RWPE1 (cell line): Measurements from ENCODE around the gene AGAP1.

Source experiments
- CTCF ChIA-PET: fragments of 350-600 bp; sonication (Branson Sonifier 250); formaldehyde crosslinking; extraction: SDS; loops from one replicate; lab custom pipeline; 2021; lab: Yijun Ruan, JAX
- POLR2A ChIA-PET: fragments of 400-600 bp; formaldehyde crosslinking; extraction: SDS; loops from one replicate; lab custom pipeline; 2020; ENCODE audit warnings: antibody characterized with exemption; ENCODE audit not compliant: low non-redundant PET; lab: Yijun Ruan, JAX
- DNase-seq: peaks from one replicate; pipeline ENCODE4 v3.0.0; 2012; ENCODE audit warnings: low spot score
- H3K27ac ChIP-seq: fragments of 450-650 bp; 2 replicates; pipeline ENCODE4 v1.5.1; 2017
- TF ChIP-seq, protein P1 (sequence below): fragments of 450-650 bp; conservative IDR thresholded peaks from 2 replicates; pipeline ENCODE4 v1.5.1; 2017; ENCODE audit warnings: low read depth, mild to moderate bottlenecking

Gene AGAP1

GRCh38 chr2:236001854-236002253 is 508.0 kb downstream of the AGAP1 start:
- CTCF ChIA-PET, result no interaction called here

GRCh38 chr2:236008006-236008405 is 514.2 kb downstream of the AGAP1 start:
- H3K27ac ChIP-seq, result no peak overlapping the region
- DNase-seq, result no peak
- POLR2A ChIA-PET, result no interaction called here
- TF ChIP-seq, protein P1, sequence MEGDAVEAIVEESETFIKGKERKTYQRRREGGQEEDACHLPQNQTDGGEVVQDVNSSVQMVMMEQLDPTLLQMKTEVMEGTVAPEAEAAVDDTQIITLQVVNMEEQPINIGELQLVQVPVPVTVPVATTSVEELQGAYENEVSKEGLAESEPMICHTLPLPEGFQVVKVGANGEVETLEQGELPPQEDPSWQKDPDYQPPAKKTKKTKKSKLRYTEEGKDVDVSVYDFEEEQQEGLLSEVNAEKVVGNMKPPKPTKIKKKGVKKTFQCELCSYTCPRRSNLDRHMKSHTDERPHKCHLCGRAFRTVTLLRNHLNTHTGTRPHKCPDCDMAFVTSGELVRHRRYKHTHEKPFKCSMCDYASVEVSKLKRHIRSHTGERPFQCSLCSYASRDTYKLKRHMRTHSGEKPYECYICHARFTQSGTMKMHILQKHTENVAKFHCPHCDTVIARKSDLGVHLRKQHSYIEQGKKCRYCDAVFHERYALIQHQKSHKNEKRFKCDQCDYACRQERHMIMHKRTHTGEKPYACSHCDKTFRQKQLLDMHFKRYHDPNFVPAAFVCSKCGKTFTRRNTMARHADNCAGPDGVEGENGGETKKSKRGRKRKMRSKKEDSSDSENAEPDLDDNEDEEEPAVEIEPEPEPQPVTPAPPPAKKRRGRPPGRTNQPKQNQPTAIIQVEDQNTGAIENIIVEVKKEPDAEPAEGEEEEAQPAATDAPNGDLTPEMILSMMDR, result no peak
- CTCF ChIA-PET, result no interaction called here

More at GRCh38 chr2:236001854-236002253, 508.0 kb downstream of the AGAP1 start:
- no peak overlapping the region for H3K27ac ChIP-seq
- TF ChIP-seq, protein P1, result no peak
- DNase-seq, result no peak
- POLR2A ChIA-PET, result no interaction called here

- DNase-seq, result no peak
- H3K27ac ChIP-seq, result no peak overlapping the region
- ChIA-PET POLR2A (no interaction called here), CTCF (no interaction called here)
- TF ChIP-seq, protein P1, result no peak
Measured at GRCh38 chr2:236008857-236009256, 515.0 kb downstream of the AGAP1 start.

GRCh38 chr2:236010920-236011685 is 517.3 kb downstream of the AGAP1 start:
- no peak for DNase-seq
- TF ChIP-seq, protein P1, result no peak
- CTCF ChIA-PET, result no interaction called here
- POLR2A ChIA-PET, result no interaction called here
- no peak overlapping the region for H3K27ac ChIP-seq

GRCh38 chr2:236012155-236012554 is 518.3 kb downstream of the AGAP1 start:
- no peak overlapping the region for H3K27ac ChIP-seq
- POLR2A ChIA-PET, result no interaction called here
- TF ChIP-seq, protein P1, result no peak
- CTCF ChIA-PET, result no interaction called here
- no peak for DNase-seq

DNA sequence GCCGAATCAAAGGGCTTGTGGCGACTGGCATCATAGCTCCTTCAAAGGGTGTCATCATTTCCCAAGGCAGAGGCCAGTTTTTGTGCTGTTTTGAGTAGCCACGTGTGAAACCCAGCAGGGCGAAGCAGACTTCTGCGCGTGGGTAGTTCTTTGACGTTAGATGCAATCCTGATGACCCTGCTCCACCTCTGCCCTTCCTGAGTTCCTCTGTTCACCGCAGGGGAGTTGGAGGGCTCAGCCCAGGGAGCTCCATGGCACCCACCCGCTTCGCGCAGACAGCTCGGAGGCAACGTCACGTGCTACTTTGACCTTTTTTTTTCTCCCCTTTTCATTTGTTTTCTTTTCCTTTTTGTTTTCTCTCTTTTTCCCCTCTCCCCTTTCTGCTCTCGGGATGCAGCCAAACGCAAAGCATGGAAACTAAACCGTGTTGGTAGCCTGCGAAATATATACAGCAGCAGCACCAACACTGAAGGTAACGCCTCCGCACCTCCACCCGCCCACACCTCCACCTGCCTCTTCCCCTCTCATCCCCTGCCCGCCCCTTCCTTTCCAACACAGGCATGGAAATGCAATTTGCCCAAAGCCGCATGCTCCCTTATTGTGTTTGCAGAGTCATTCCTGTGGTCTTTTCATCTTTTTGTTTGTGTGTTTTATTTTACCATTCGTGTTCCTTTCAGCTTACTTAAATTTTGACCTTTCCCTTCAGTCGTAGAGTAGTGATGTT is 520.7 kb downstream of the AGAP1 start:
- ChIA-PET CTCF (no interaction called here), POLR2A (no interaction called here)
- no peak for DNase-seq
- TF ChIP-seq, protein P1, result no peak
- H3K27ac ChIP-seq, result no peak overlapping the region
